Mucosa of rectum (tissue), 2 donors: ENCODE measurements around the gene MSH3.

Experiments
- H3K27ac ChIP-seq, 2 donors: one replicate each; pipeline ENCODE4 v1.7.0; 2013; ENCODE audit warnings: inconsistent platforms in 2 of 2, low read depth in 2 of 2, low read length in 2 of 2
- H3K27me3 ChIP-seq, 2 donors: one replicate each; pipeline ENCODE4 v1.7.0; 2013; ENCODE audit warnings: low read length in 2 of 2; ENCODE audit not compliant: control insufficient read depth in 2 of 2, insufficient read depth in 2 of 2
- H3K36me3 ChIP-seq, 2 donors: one replicate each; pipeline ENCODE4 v1.7.0; 2013; ENCODE audit warnings: low read length in 2 of 2; ENCODE audit not compliant: control insufficient read depth in 2 of 2, insufficient read depth in 2 of 2
- H3K4me1 ChIP-seq, 2 donors: one replicate each; pipeline ENCODE4 v1.7.0; 2013; ENCODE audit warnings: low read length in 2 of 2, mild to moderate bottlenecking in 1 of 2; ENCODE audit not compliant: control insufficient read depth in 2 of 2, insufficient read depth in 2 of 2
- H3K4me3 ChIP-seq, 2 donors: one replicate each; pipeline ENCODE4 v1.7.0; 2013; ENCODE audit warnings: low read length in 2 of 2
- H3K9ac ChIP-seq, 2 donors: one replicate each; pipeline ENCODE4 v1.7.0; 2013; ENCODE audit warnings: low read length in 2 of 2, low read depth in 1 of 2, mild to moderate bottlenecking in 1 of 2
- H3K9me3 ChIP-seq, 2 donors: one replicate each; pipeline ENCODE4 v1.7.0; 2013; ENCODE audit warnings: low read length in 2 of 2; ENCODE audit not compliant: control insufficient read depth in 2 of 2
- donor health status: healthy.
- donor health status: Normal muscosa, but diverticular disease.

The MSH3 gene

DNA sequence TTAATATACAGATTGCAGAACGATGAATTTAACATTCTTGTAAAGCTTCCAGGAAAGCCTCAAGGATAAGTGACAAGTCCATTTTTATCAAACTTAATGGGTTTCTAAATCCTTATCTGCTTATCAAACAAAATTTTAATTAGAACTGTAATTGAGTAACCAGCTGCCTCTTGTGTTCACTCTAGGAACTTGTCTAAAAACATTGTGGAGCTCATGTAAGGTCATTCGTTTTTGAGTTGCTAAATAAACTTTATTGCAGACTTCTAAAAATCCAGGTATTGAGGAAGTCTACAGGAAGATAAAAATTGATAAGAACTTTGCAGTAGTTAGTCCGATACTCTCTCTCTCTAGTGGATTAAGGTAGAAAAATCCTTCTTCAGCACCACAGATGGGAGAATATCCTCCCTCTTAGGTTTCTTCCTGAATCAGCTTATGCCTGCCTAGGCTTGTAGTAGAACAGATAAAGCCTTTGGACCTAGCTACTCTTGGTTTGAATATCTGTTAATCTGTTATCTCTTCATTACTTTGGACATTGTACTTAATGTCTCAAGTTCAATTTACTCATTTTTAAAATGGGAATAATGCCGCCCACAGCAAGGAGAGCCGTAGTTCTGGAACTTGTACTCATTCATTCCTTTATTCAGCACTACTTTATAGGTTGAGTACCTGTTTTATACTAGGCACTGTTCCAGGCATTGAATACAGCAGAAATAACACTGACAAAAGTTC is 60.3 kb downstream of the MSH3 start:
- H3K4me1 ChIP-seq, result peaks cover 0 to 2% of the 10 kb centered on the region in 2 donors
- no peaks in the 10 kb centered on the region for H3K27me3 ChIP-seq
- H3K9ac ChIP-seq, result no peak overlapping the region
- no peak overlapping the region for H3K27ac ChIP-seq
- H3K4me3 ChIP-seq, result no peak overlapping the region
- peaks cover 4 to 8% of the 10 kb centered on the region in 2 donors for H3K36me3 ChIP-seq
- H3K9me3 ChIP-seq, result no peaks in the 10 kb centered on the region

- Histone ChIP-seq H3K27me3 (no peaks in the 10 kb centered on the region), H3K4me1 (no peaks in the 10 kb centered on the region), H3K4me3 (no peak overlapping the region), H3K36me3 (peaks cover 0 to 7% of the 10 kb centered on the region in 2 donors), H3K9me3 (no peaks in the 10 kb centered on the region), H3K9ac (no peak overlapping the region), H3K27ac (no peak overlapping the region)
These were observed 61.4 kb downstream of the MSH3 start for GRCh38 chr5:80715887-80716286.

GRCh38 chr5:80720181-80720580 is 65.7 kb downstream of the MSH3 start:
- Histone ChIP-seq H3K4me1 (no peaks in the 10 kb centered on the region), H3K4me3 (no peak overlapping the region), H3K9me3 (no peaks in the 10 kb centered on the region), H3K9ac (no peak overlapping the region), H3K27me3 (no peaks in the 10 kb centered on the region), H3K27ac (no peak overlapping the region), H3K36me3 (peaks cover 5% of the 10 kb centered on the region in 2 donors)

GRCh38 chr5:80722916-80723315 is 68.5 kb downstream of the MSH3 start:
- H3K36me3 ChIP-seq, result peaks cover 22 to 26% of the 10 kb centered on the region in 2 donors
- H3K4me3 ChIP-seq, result no peak overlapping the region

GRCh38 chr5:80725446-80725845 is 71.0 kb downstream of the MSH3 start:
- Histone ChIP-seq H3K4me3 (no peak overlapping the region), H3K4me1 (no peaks in the 10 kb centered on the region), H3K27me3 (no peaks in the 10 kb centered on the region), H3K27ac (no peak overlapping the region), H3K9ac (no peak overlapping the region), H3K9me3 (no peaks in the 10 kb centered on the region), H3K36me3 (peaks cover 21 to 34% of the 10 kb centered on the region in 2 donors)

More at GRCh38 chr5:80722916-80723315, 68.5 kb downstream of the MSH3 start:
- Histone ChIP-seq H3K27me3 (no peaks in the 10 kb centered on the region), H3K4me1 (no peaks in the 10 kb centered on the region), H3K27ac (no peak overlapping the region), H3K9me3 (no peaks in the 10 kb centered on the region), H3K9ac (no peak overlapping the region)

GRCh38 chr5:80736730-80737129 is 82.3 kb downstream of the MSH3 start:
- Histone ChIP-seq H3K9ac (no peak overlapping the region), H3K4me1 (no peaks in the 10 kb centered on the region), H3K27me3 (no peaks in the 10 kb centered on the region), H3K9me3 (no peaks in the 10 kb centered on the region), H3K27ac (no peak overlapping the region), H3K36me3 (peaks cover 0 to 3% of the 10 kb centered on the region in 2 donors), H3K4me3 (no peak overlapping the region)

DNA sequence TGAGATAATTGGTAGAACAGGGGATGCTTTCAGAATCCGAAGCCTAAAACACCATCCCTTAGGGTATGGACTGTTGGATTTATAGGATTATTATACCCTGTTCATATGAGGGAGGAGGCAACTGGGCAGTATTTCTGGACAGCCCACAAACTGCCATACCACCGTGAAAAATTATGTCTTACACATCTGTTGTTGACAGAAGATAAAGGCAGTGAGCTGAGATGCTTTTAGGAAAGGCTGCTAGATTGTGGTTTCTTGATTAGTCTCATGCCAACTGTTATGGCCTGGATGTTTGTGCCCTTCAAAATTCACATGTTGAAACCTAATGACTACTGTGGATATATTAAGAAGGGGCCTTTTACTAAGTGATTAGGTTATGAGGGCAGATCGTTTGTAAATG is 84.0 kb downstream of the MSH3 start:
- H3K9me3 ChIP-seq, result no peaks in the 10 kb centered on the region
- no peak overlapping the region for H3K9ac ChIP-seq
- no peaks in the 10 kb centered on the region for H3K4me1 ChIP-seq
- H3K4me3 ChIP-seq, result no peak overlapping the region
- H3K36me3 ChIP-seq, result peaks cover 7 to 10% of the 10 kb centered on the region in 2 donors
- no peak overlapping the region for H3K27ac ChIP-seq
- no peaks in the 10 kb centered on the region for H3K27me3 ChIP-seq

GRCh38 chr5:80739057-80739456 is 84.6 kb downstream of the MSH3 start:
- Histone ChIP-seq H3K27ac (no peak overlapping the region), H3K9me3 (no peaks in the 10 kb centered on the region), H3K4me1 (no peaks in the 10 kb centered on the region), H3K4me3 (no peak overlapping the region), H3K36me3 (peaks cover 7 to 10% of the 10 kb centered on the region in 2 donors), H3K9ac (no peak overlapping the region), H3K27me3 (no peaks in the 10 kb centered on the region)

- Histone ChIP-seq H3K9me3 (no peaks in the 10 kb centered on the region), H3K27ac (no peak overlapping the region), H3K27me3 (no peaks in the 10 kb centered on the region), H3K4me3 (no peak overlapping the region), H3K4me1 (no peaks in the 10 kb centered on the region), H3K9ac (no peak overlapping the region), H3K36me3 (peaks cover 9 to 12% of the 10 kb centered on the region in 2 donors)
These were observed 85.0 kb downstream of the MSH3 start for GRCh38 chr5:80739496-80739895.

GRCh38 chr5:80739898-80740297 is 85.4 kb downstream of the MSH3 start:
- no peak overlapping the region for H3K4me3 ChIP-seq
- no peak overlapping the region for H3K27ac ChIP-seq
- no peaks in the 10 kb centered on the region for H3K9me3 ChIP-seq
- no peaks in the 10 kb centered on the region for H3K4me1 ChIP-seq
- no peak overlapping the region for H3K9ac ChIP-seq
- H3K27me3 ChIP-seq, result no peaks in the 10 kb centered on the region
- peaks cover 13 to 16% of the 10 kb centered on the region in 2 donors for H3K36me3 ChIP-seq
